Uterus (tissue), 4 donors: ENCODE data around the gene TNFRSF1A. TPM values are rescaled to one million over a fixed set of nuclear protein-coding genes. Genes with fewer than 3 reads are reported as not detected.
"Not testable (repeated sequence)": the region's sequence is repeated elsewhere in the genome, so short reads cannot be mapped to it uniquely, and the experiment has no call there.

Experiments used
- DNase-seq, 2 donors: peaks; one replicate each; pipeline ENCODE4 v3.0.0-alpha.2; 2019 to 2020
- H3K27ac ChIP-seq, 2 donors: fragments of 200-600 bp; sonication (generic); 1 replicate in 1 of 2; 2 replicates in 1 of 2; pipeline ENCODE4 v1.5.1; 2016 to 2018
- H3K27me3 ChIP-seq, 2 donors: fragments of 200-600 bp; sonication (generic); one replicate each; pipeline ENCODE4 v1.5.1; 2018 to 2019; ENCODE audit warnings: control low read depth in 1 of 2
- H3K36me3 ChIP-seq, 2 donors: fragments of 200-600 bp; sonication (generic); one replicate each; pipeline ENCODE4 v1.5.1; 2019; ENCODE audit warnings: control low read depth in 1 of 2
- H3K4me1 ChIP-seq, 2 donors: fragments of 200-600 bp; sonication (generic); one replicate each; pipeline ENCODE4 v1.5.1; 2018 to 2019; ENCODE audit warnings: control low read depth in 1 of 2
- H3K4me3 ChIP-seq, 2 donors: fragments of 200-600 bp; sonication (generic); 1 replicate in 1 of 2; 2 replicates in 1 of 2; pipeline ENCODE4 v1.5.1; 2018 to 2019; ENCODE audit warnings: mild to moderate bottlenecking in 1 of 2
- H3K9me3 ChIP-seq, 2 donors: fragments of 200-600 bp; sonication (generic); one replicate each; pipeline ENCODE4 v1.5.1; 2019; ENCODE audit warnings: control low read depth in 1 of 2
- POLR2A ChIP-seq, 2 donors: fragments of 450-650 bp; IDR thresholded peaks; one replicate each; pipeline ENCODE4 v1.6.1; 2016; ENCODE audit warnings: antibody characterized with exemption in 2 of 2, mild to moderate bottlenecking in 1 of 2, moderate library complexity in 1 of 2
- intact Hi-C: fragments of 100-400 bp; cut with DNase I; formaldehyde crosslinking; loops from one replicate; pipeline ENCODE4 v1.15.1; 2023; ENCODE audit warnings: low total_unique reads
- total RNA-seq, 4 donors: library from RNA; depleted of rRNA in 3 of 4; stranded (reverse); fragments of >200 nt in 3 of 4; gene quantifications; one replicate each; pipeline versions ENCODE4 v1.1.0 to v1.2.4, GENCODE V29; 2014 to 2023
- TF ChIP-seq, protein P1 (sequence below), 4 experiments: fragments of 200-600 bp in 2 of 4; fragments of 450-650 bp in 2 of 4; sonication (generic) in 2 of 4; IDR thresholded peaks; one replicate each; pipeline ENCODE4 v1.5.1; 2016 to 2019; ENCODE audit warnings: antibody characterized with exemption in 4 of 4, mild to moderate bottlenecking in 2 of 4, moderate library complexity in 1 of 4
- donor health status: DM: yes; HTN: yes; CAD: no.

The TNFRSF1A gene
- total RNA-seq, 4 donors from 2014 or later = 71.8 to 297 (median 174) TPM

GRCh38 chr12:6338955-6339354 is 2.9 kb downstream of the TNFRSF1A start:
- H3K4me3 ChIP-seq = peak overlapping the region; percentile 60 to 86
- DNase-seq = no peak
- peak overlapping the region; percentile 95 to 97 for H3K27ac ChIP-seq
- no peaks in the 10 kb centered on the region for H3K9me3 ChIP-seq
- intact Hi-C loops = loop anchor here (5.0 to 10.0 kb wide), 2 partner anchors 38 to 196 kb away; partner anchors contain the start of genes GAPDH and SCNN1A
- H3K36me3 ChIP-seq = no peaks in the 10 kb centered on the region
- TF ChIP-seq POLR2A (IDR thresholded peaks at IDR 0.05) = no peak
- TF ChIP-seq, protein P1, sequence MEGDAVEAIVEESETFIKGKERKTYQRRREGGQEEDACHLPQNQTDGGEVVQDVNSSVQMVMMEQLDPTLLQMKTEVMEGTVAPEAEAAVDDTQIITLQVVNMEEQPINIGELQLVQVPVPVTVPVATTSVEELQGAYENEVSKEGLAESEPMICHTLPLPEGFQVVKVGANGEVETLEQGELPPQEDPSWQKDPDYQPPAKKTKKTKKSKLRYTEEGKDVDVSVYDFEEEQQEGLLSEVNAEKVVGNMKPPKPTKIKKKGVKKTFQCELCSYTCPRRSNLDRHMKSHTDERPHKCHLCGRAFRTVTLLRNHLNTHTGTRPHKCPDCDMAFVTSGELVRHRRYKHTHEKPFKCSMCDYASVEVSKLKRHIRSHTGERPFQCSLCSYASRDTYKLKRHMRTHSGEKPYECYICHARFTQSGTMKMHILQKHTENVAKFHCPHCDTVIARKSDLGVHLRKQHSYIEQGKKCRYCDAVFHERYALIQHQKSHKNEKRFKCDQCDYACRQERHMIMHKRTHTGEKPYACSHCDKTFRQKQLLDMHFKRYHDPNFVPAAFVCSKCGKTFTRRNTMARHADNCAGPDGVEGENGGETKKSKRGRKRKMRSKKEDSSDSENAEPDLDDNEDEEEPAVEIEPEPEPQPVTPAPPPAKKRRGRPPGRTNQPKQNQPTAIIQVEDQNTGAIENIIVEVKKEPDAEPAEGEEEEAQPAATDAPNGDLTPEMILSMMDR (IDR thresholded peaks at IDR 0.05) = no peak
- H3K27me3 ChIP-seq = no peaks in the 10 kb centered on the region
- peaks cover 6 to 34% of the 10 kb centered on the region in 2 donors for H3K4me1 ChIP-seq

DNA sequence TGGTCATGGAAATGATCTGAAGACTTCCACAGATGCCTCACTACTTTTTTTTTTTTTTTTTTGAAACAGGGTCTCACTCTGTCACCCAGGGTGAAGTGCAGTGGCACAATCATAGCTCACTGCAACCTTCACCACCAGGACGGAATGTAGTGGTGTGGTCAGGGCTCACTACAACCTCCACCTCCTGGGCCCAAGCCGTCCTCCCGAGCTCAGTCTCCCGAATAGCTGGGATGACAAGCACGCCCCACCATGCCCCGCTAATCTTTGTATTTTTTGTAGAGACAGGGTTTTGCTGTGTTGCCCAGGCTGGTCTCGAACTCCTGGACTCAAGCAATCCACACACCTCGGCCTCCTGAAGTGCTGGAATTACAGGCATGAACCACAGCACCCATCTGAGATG is 3.3 kb downstream of the TNFRSF1A start:
- H3K4me3 ChIP-seq = peak overlapping the region in 1 of 2 donors; percentile 60
- H3K27ac ChIP-seq = peak overlapping the region; percentile 95 to 97
- not testable (repeated sequence) for H3K36me3 ChIP-seq, H3K9me3 ChIP-seq, DNase-seq, H3K27me3 ChIP-seq
- H3K4me1 ChIP-seq = peaks cover 6 to 38% of the 10 kb centered on the region in 2 donors
- intact Hi-C loops = loop anchor here (5.0 to 10.0 kb wide), 2 partner anchors 39 to 196 kb away; partner anchors contain the start of genes GAPDH and SCNN1A

DNA sequence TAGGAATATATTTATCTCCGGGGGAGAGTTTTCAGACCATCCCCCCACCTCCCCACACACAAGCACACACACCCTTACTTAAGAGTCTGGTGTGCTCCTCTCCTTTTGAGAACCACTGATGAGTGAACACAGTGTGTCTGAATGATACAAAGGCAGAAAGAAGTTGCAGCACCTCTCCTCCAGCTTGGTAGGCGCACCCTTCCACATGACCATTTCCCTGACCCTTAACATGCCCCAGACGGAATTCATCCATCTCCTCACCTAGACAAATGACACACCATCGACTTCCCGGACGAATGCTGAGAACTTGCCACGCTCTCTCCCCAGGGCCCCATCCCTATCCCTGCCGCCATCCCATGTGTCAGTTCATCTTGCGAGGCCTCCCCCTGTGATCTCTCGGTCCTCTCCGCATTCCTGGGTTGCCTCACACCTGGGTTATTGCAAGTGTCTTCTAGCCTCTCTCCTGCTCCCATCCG is 3.9 kb downstream of the TNFRSF1A start:
- Histone ChIP-seq H3K36me3 (no peaks in the 10 kb centered on the region), H3K4me1 (peaks cover 5 to 40% of the 10 kb centered on the region in 2 donors), H3K27me3 (no peaks in the 10 kb centered on the region), H3K4me3 (peak overlapping the region in 1 of 2 donors; percentile 60), H3K27ac (peak overlapping the region; percentile 95 to 97), H3K9me3 (no peaks in the 10 kb centered on the region)
- DNase-seq = peak in 1 of 2 donors; percentile 42
- intact Hi-C loops = loop anchor here (5.0 to 10.0 kb wide), 2 partner anchors 39 to 197 kb away; partner anchors contain the start of genes GAPDH and SCNN1A
- TF ChIP-seq POLR2A (IDR thresholded peaks at IDR 0.05) = no peak
- TF ChIP-seq, protein P1 (IDR thresholded peaks at IDR 0.05) = no peak

DNA sequence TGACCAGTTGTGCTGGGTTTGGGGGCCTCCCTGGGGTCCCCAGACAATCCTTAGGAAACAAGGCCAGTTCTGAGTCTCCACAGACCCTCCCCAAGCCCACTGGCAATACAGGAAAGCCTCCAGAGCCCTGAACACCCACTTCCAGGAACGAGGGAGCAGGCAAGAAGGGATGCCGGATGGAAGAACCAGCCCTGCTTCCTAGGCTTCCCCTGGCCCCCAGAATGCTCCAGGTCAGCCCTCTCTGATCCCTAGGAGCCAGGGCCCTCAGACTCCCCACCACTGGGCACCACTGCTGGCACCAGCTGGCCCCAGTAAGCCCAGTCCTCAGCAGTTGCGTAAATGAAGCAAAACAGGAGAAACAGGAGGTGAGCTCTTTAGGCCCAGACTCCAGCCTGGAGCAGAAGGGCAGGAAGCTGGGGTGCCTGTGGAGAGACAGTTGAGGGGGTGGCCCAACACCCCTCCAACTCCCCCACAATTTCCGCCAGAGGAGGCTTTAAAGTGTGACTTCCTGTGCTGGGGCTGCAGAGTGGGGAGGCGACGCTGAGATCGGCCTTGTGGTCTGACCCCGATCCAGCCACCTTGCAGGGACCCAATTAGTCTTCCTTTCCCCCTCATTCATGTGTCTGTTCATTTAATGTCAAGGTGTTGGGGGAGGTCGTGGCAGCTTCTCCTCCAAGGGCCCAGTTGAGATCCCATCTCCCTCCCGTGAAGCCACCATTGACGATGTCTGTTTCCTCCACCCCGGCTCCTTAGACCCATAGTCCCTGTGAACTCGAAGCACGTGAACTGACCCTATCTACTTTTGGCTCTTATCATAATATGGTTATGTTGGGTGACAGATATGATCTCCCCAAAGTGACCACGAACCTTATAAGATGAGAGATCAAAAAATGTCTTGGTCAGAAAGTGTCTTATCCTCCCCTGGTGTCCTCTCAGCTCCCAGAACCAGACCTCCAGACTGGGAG is 4.7 kb downstream of the TNFRSF1A start:
- peaks cover 0 to 32% of the 10 kb centered on the region in 2 donors for H3K4me1 ChIP-seq
- peak overlapping the region; percentile 95 to 97 for H3K27ac ChIP-seq
- no peaks in the 10 kb centered on the region for H3K9me3 ChIP-seq
- TF ChIP-seq POLR2A (IDR thresholded peaks at IDR 0.05) = no peak
- TF ChIP-seq, protein P1 (IDR thresholded peaks at IDR 0.05) = no peak
- DNase-seq = peak in 1 of 2 donors; percentile 39
- no peaks in the 10 kb centered on the region for H3K36me3 ChIP-seq
- no peaks in the 10 kb centered on the region for H3K27me3 ChIP-seq
- intact Hi-C loops = loop anchor here (5.0 to 10.0 kb wide), 2 partner anchors 40 to 198 kb away; partner anchors contain the start of genes GAPDH and SCNN1A
- peak overlapping the region; percentile 43 to 60 for H3K4me3 ChIP-seq

GRCh38 chr12:6336079-6336888 is 5.6 kb downstream of the TNFRSF1A start:
- H3K27me3 ChIP-seq = no peaks in the 10 kb centered on the region
- DNase-seq = peak; percentile 96
- no peaks in the 10 kb centered on the region for H3K9me3 ChIP-seq
- peak overlapping the region; percentile 95 to 97 for H3K27ac ChIP-seq
- H3K4me3 ChIP-seq = peak overlapping the region; percentile 43 to 60
- TF ChIP-seq POLR2A (IDR thresholded peaks at IDR 0.05) = peak in 1 of 2 donors; percentile 72
- TF ChIP-seq, protein P1 (IDR thresholded peaks at IDR 0.05) = no peak
- peaks cover 0 to 31% of the 10 kb centered on the region in 2 donors for H3K4me1 ChIP-seq
- no peaks in the 10 kb centered on the region for H3K36me3 ChIP-seq
- intact Hi-C loops = loop anchor here (5.0 to 10.0 kb wide), 2 partner anchors 41 to 199 kb away; partner anchors contain the start of genes GAPDH and SCNN1A
